K562 (cell line): ENCODE results near the gene NFIC. TPM values are rescaled to one million over a fixed set of nuclear protein-coding genes. Genes with fewer than 3 reads are reported as not detected.

Experiments
- ARID1B ChIP-seq: fragments of 450-650 bp; IDR thresholded peaks from 2 replicates; pipeline ENCODE4 v1.6.1; 2016; ENCODE audit warnings: antibody characterized with exemption, mild to moderate bottlenecking, inconsistent platforms
- CBFA2T2 ChIP-seq: fragments of 450-650 bp; conservative IDR thresholded peaks from 2 replicates; pipeline ENCODE4 v1.6.1; 2017; ENCODE audit warnings: mild to moderate bottlenecking
- CREM ChIP-seq: IDR thresholded peaks from 2 replicates; pipeline ENCODE4 v1.6.1; 2014; ENCODE audit warnings: antibody characterized with exemption, low read depth
- DIDO1 ChIP-seq: fragments of 450-650 bp; IDR thresholded peaks from 2 replicates; pipeline ENCODE4 v1.6.1; 2016; ENCODE audit warnings: low read depth, missing biosample characterization, missing genetic modification characterization
- EP300 ChIP-seq: IDR thresholded peaks from 2 replicates; pipeline ENCODE4 v1.6.1; 2012; ENCODE audit warnings: low read length, improper control_type of control experiment
- ETS1 ChIP-seq: conservative IDR thresholded peaks from 2 replicates; pipeline ENCODE4 v1.6.1; 2011; ENCODE audit warnings: low read depth, mild to moderate bottlenecking, low read length; ENCODE audit not compliant: control insufficient read depth
- HDGF ChIP-seq: fragments of 450-650 bp; IDR thresholded peaks from 2 replicates; pipeline ENCODE4 v1.6.1; 2016
- MAFG ChIP-seq: fragments of 450-650 bp; conservative IDR thresholded peaks from 2 replicates; pipeline ENCODE4 v1.6.1; 2016; ENCODE audit warnings: missing genetic modification characterization, missing compliant biosample characterization
- MLLT1 ChIP-seq, 2 experiments: fragments of 450-650 bp; IDR thresholded peaks; 2 replicates each; pipeline ENCODE4 v1.6.1; 2016
- MTF1 ChIP-seq: fragments of 250-450 bp; sonication (Bioruptor Pico); IDR thresholded peaks from 2 replicates; pipeline ENCODE4 v1.9.0; 2021; ENCODE audit warnings: moderate library complexity, mild to moderate bottlenecking, inconsistent platforms, borderline replicate concordance
- NR3C1 ChIP-seq: sonication (generic); formaldehyde crosslinking; IDR thresholded peaks from 2 replicates; pipeline ENCODE4 v1.8.1; 2022; ENCODE audit warnings: missing genetic modification reagents
- POLR3G ChIP-seq: IDR thresholded peaks from 2 replicates; pipeline ENCODE4 v1.6.1; 2011; ENCODE audit not compliant: insufficient read length, insufficient replicate concordance; ENCODE audit errors: extremely low read depth
- PRDM10 ChIP-seq: fragments of 450-650 bp; IDR thresholded peaks from 2 replicates; pipeline ENCODE4 v1.6.1; 2018; ENCODE audit not compliant: partially characterized antibody
- PURB ChIP-seq: sonication (generic); formaldehyde crosslinking; IDR thresholded peaks from 2 replicates; pipeline ENCODE4 v1.9.0; 2021; ENCODE audit warnings: low read depth, mild to moderate bottlenecking, missing genetic modification reagents
- SIN3A ChIP-seq, 2 experiments: fragments of 150-350 bp in 1 of 2; IDR thresholded peaks; 2 replicates each; pipeline ENCODE4 v1.6.1; 2011 to 2016; ENCODE audit warnings: borderline replicate concordance in 2 of 2, low read depth in 2 of 2, low read length in 2 of 2, mild to moderate bottlenecking in 2 of 2, moderate library complexity in 2 of 2; ENCODE audit not compliant: control insufficient read depth in 1 of 2
- SRSF1 ChIP-seq: fragments of 200-400 bp; formaldehyde crosslinking; IDR thresholded peaks from 2 replicates; pipeline ENCODE4 v1.6.1; 2017; ENCODE audit warnings: mild to moderate bottlenecking, low read depth, low read length, moderate library complexity
- TCF15 ChIP-seq: fragments of 250-450 bp; sonication (Bioruptor Pico); IDR thresholded peaks from 2 replicates; pipeline ENCODE4 v1.8.0; 2022; ENCODE audit warnings: moderate library complexity, mild to moderate bottlenecking, inconsistent platforms
- XRCC3 ChIP-seq: fragments of 450-650 bp; IDR thresholded peaks from 2 replicates; pipeline ENCODE4 v1.6.1; 2017; ENCODE audit warnings: mild to moderate bottlenecking, moderate library complexity
- ZKSCAN8 ChIP-seq: fragments of 200-800 bp; sonication (Bioruptor generic); IDR thresholded peaks from 2 replicates; pipeline ENCODE4 v1.6.1; 2016; ENCODE audit warnings: missing genetic modification characterization, missing compliant biosample characterization
- ZNF263 ChIP-seq: sonication (generic); formaldehyde crosslinking; IDR thresholded peaks from 2 replicates; pipeline ENCODE4 v1.8.0; 2022; ENCODE audit warnings: mild to moderate bottlenecking, missing genetic modification reagents, borderline replicate concordance
- ZNF316 ChIP-seq: fragments of 450-650 bp; IDR thresholded peaks from 2 replicates; pipeline ENCODE4 v1.6.1; 2016
- polyA plus RNA-seq, 8 experiments: library from polyadenylated mRNA; depleted of rRNA in 4 of 8; stranded (reverse) in 5 of 8; unstranded in 3 of 8; fragments of >200 nt; fragmentation: Nextera tagmentation in 2 of 8; fragmentation: Illumina TruSeq in 1 of 8; extraction: Ambion mirVana in 2 of 8; extraction: Trizol in 1 of 8; gene quantifications; 2 replicates each; pipeline versions ENCODE4 v1.2.1 to v1.2.3, GENCODE V29; 2011 to 2014; ENCODE audit warnings: inconsistent platforms in 1 of 8, missing spikeins in 1 of 8
- total RNA-seq, 7 experiments: library from RNA; depleted of rRNA in 6 of 7; stranded (reverse); fragments of >200 nt in 6 of 7; fragmentation: Illumina TruSeq in 2 of 7; extraction: Trizol in 2 of 7; gene quantifications; 2 replicates each; pipeline versions ENCODE4 v1.2.1 to v1.2.3, GENCODE V29; 2011 to 2021; ENCODE audit warnings: low replicate concordance in 1 of 7

Gene NFIC
- total and polyA plus RNA-seq, 9 of the 15 experiments (the other 6 are each of a cell fraction or from before 2014, with no cell fraction given): 0.71 to 62.1 (median 6.9) TPM

- TF ChIP-seq PRDM10 (no peak), HDGF (0 out of 2 replicates have a peak, but pooled peaks have one; percentile 21), ZNF263 (CRISPR knock-in tag) (no peak), MLLT1 (IDR thresholded peaks at IDR 0.05) (no peak), XRCC3 (no peak), CBFA2T2 (peak; percentile 62), ARID1B (peak; percentile 82), SIN3A (IDR thresholded peaks at IDR 0.05; ENCODE audit: borderline replicate concordance in 2 of 2, control insufficient read depth in 1 of 2, low read depth in 2 of 2, low read length in 2 of 2) (no peak), CREM (peak; percentile 47), SRSF1 (no peak), DIDO1 (tag) (no peak), ZKSCAN8 (CRISPR knock-in tag) (no peak), ZNF316 (peak; percentile 66), MAFG (tag) (0 out of 2 replicates have a peak, but pooled peaks have one; percentile 8), PURB (CRISPR knock-in tag) (no peak), EP300 (peak; percentile 58; the same call in 1 of the 2 replicates), ETS1 (peak; percentile 66; the same call in 1 of the 2 replicates), POLR3G (no peak), MTF1 (CRISPR knock-in tag) (no peak), TCF15 (CRISPR knock-in tag) (no peak), NR3C1 (no peak)
Observed at GRCh38 chr19:3423183-3423829, 56.9 kb downstream of the NFIC start (continued).
